ENCODE measurements around the gene MAST4.

MAST4 gene

GRCh38 chr5:67215519-67216471 is 619.6 kb downstream of the MAST4 start:
- Histone ChIP-seq H3K9me3 (ENCODE audit: insufficient read depth, low read length) (no peaks in the 10 kb centered on the region), H3K4me1 (ENCODE audit: low read length) (peaks cover 19% of the 10 kb centered on the region), H3K4me2 (ENCODE audit: low read length) (peak overlapping the region; percentile 98), H3K36me3 (replicated peaks; ENCODE audit: low read depth, low read length) (no peaks in the 10 kb centered on the region), H3K27me3 (ENCODE audit: low read depth, low read length) (no peaks in the 10 kb centered on the region; the same call in 1 of the 2 replicates), H2AFZ (ENCODE audit: low read depth, low read length) (peak overlapping the region; percentile 89), H3K9ac (ENCODE audit: low read length) (peak overlapping the region; percentile 63), H3K27ac (ENCODE audit: low read length) (peak overlapping the region; percentile 85), H3K4me3 (ENCODE audit: low read length) (peak overlapping the region; percentile 73), H4K20me1 (ENCODE audit: insufficient read depth, low read length) (no peaks in the 10 kb centered on the region), H3K79me2 (ENCODE audit: low read length) (no peaks in the 10 kb centered on the region)
- TF ChIP-seq EZH2phosphoT487 (IDR thresholded peaks at IDR 0.05; ENCODE audit: low read depth), result no peak
- TF ChIP-seq CTCF (IDR thresholded peaks at IDR 0.05; ENCODE audit: low read depth, low read length), result no peak

- H3K9ac ChIP-seq (ENCODE audit: low read length), result peak overlapping the region; percentile 63
- H3K79me2 ChIP-seq (ENCODE audit: low read length), result no peaks in the 10 kb centered on the region
- H3K9me3 ChIP-seq (ENCODE audit: insufficient read depth, low read length), result no peaks in the 10 kb centered on the region
- peak overlapping the region; percentile 85 for H3K27ac ChIP-seq (ENCODE audit: low read length)
- no peaks in the 10 kb centered on the region for H3K27me3 ChIP-seq (ENCODE audit: low read depth, low read length)
- peak overlapping the region; percentile 73 for H3K4me3 ChIP-seq (ENCODE audit: low read length)
- H3K4me1 ChIP-seq (ENCODE audit: low read length), result peaks cover 24% of the 10 kb centered on the region
- peak overlapping the region; percentile 89; the same call in 1 of the 2 replicates for H2AFZ ChIP-seq (ENCODE audit: low read depth, low read length)
- H4K20me1 ChIP-seq (ENCODE audit: insufficient read depth, low read length), result no peaks in the 10 kb centered on the region
- no peak for TF ChIP-seq CTCF (IDR thresholded peaks at IDR 0.05; ENCODE audit: low read depth, low read length)
- TF ChIP-seq EZH2phosphoT487 (IDR thresholded peaks at IDR 0.05; ENCODE audit: low read depth), result no peak
- peak overlapping the region; percentile 98 for H3K4me2 ChIP-seq (ENCODE audit: low read length)
- no peaks in the 10 kb centered on the region for H3K36me3 ChIP-seq (replicated peaks; ENCODE audit: low read depth, low read length)
These were observed 620.4 kb downstream of the MAST4 start for GRCh38 chr5:67216564-67216963.

All from OCI-LY3 (cell line).